DMS79 (cell line): ENCODE data around the gene ARSH.
A peak's percentile ranks its signal among the peaks of the same experiment; 100 is the strongest.
"Not testable (repeated sequence)": the region's sequence is repeated elsewhere in the genome, so short reads cannot be mapped to it uniquely, and the experiment has no call there.

Source experiments
- DNase-seq: peaks from one replicate; lab custom pipeline; 2025; lab: John Stamatoyannopoulos, UW

The ARSH gene

GRCh38 chrX:3006495-3006894, at the start of gene ARSH:
Gene ARSH, plus strand, starts transcription at chrX:3006546. Its CDS starts 67 bp downstream, at chrX:3006613.
- DNase-seq = no peak

- DNase-seq = no peak
These were observed 48.1 kb upstream of the ARSH start for GRCh38 chrX:2958199-2958598.

GRCh38 chrX:2960861-2961515, 45.4 kb upstream of the ARSH start:
- DNase-seq = no peak

GRCh38 chrX:2962381-2962780, 44.0 kb upstream of the ARSH start:
- DNase-seq = no peak

- DNase-seq = not testable (repeated sequence)
These were observed 42.9 kb upstream of the ARSH start for GRCh38 chrX:2963449-2963848.

GRCh38 chrX:2963992-2964794, 42.2 kb upstream of the ARSH start:
- not testable (repeated sequence) for DNase-seq

GRCh38 chrX:2965965-2966364, 40.4 kb upstream of the ARSH start:
- no peak for DNase-seq

GRCh38 chrX:2967012-2967411, 39.3 kb upstream of the ARSH start:
- DNase-seq = no peak

GRCh38 chrX:2967584-2967983, 38.8 kb upstream of the ARSH start:
- DNase-seq = no peak

- DNase-seq = peak; percentile 0
These were observed 38.1 kb upstream of the ARSH start for GRCh38 chrX:2967998-2968909.

- DNase-seq = no peak
These were observed 37.3 kb upstream of the ARSH start for GRCh38 chrX:2969021-2969420.

GRCh38 chrX:2972391-2972790, 34.0 kb upstream of the ARSH start:
- DNase-seq = no peak

- DNase-seq = no peak
These were observed 31.4 kb upstream of the ARSH start for GRCh38 chrX:2974961-2975360.

- DNase-seq = not testable (repeated sequence)
These were observed 27.7 kb upstream of the ARSH start for GRCh38 chrX:2978639-2979038.

GRCh38 chrX:2984342-2984741, 22.0 kb upstream of the ARSH start:
- DNase-seq = no peak

- no peak for DNase-seq
These were observed 16.8 kb upstream of the ARSH start for GRCh38 chrX:2989565-2989964.

- no peak for DNase-seq
These were observed 4.2 kb downstream of the ARSH start for GRCh38 chrX:3010532-3010931.

- DNase-seq = no peak
These were observed 11.1 kb downstream of the ARSH start for GRCh38 chrX:3017492-3017891.

GRCh38 chrX:3024176-3024575, 17.8 kb downstream of the ARSH start:
- DNase-seq = no peak

GRCh38 chrX:3026074-3026815, 19.9 kb downstream of the ARSH start:
- DNase-seq = no peak

- no peak for DNase-seq
These were observed 22.8 kb downstream of the ARSH start for GRCh38 chrX:3029129-3029528.

- DNase-seq = no peak
These were observed 30.9 kb downstream of the ARSH start for GRCh38 chrX:3037218-3037617.
